ENCODE data around the gene KLHDC8B.

The KLHDC8B gene

DNA sequence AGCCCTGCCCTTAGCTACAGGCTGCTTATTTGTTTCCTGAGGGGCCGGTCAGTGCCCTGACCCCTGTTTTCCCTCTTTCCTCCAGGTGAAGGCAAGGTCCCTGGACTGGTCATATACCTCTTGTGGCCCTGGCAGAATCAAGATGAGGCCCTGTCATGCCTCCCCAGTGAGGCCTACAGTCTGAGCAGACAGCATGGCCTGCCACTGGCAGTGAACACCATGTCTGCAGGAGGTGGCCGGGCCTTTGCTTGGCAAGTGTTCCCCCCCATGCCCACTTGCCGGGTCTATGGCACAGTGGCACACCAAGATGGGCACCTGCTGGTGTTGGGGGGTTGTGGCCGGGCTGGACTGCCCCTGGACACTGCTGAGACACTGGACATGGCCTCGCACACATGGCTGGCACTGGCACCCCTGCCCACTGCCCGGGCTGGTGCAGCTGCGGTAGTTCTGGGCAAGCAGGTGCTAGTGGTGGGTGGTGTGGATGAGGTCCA lies 1.2 kb downstream of the KLHDC8B start:
- DNase-seq (ENCODE audit: low read depth): no peak
- no peak for TF ChIP-seq CTCF (IDR thresholded peaks at IDR 0.05; ENCODE audit: insufficient read depth, low read depth, low read length, missing control alignments)
- H3K4me3 ChIP-seq (ENCODE audit: low read depth, low read length): no peak overlapping the region

DNA sequence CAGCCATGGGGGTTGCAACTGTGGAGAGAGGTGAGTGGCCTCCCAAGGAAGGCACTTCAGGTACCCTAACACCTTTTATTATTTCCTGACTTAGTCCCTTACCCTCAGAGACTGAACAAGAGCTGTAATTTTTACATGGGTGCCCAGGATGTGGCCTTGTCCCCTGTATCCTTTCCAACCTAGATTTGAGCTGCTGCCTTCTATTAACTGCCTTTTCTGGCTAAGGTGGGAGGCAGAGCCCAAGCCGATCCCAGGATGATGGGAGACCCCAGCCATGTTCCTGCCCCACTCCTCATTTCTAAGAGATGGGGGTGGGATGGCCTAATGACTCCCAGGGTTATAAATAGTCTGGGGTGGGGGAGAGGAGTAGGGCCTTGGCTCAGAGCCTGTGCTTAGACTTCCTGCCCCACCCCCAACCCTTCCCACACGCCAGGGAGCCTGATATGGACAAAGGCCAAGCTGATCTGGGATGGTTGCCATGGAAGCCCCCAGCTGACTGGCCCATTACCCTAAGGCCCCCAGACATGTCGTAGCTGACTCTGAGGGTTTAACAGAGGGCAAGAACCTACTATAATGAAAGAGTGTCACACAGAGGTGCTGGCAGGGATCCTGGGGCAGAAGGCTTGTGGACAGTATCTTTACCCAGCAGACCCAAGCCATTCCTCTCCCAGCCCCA lies 1.9 kb downstream of the KLHDC8B start:
- H3K4me3 ChIP-seq (ENCODE audit: low read depth, low read length): no peak overlapping the region
- DNase-seq (ENCODE audit: low read depth): no peak
- TF ChIP-seq CTCF (IDR thresholded peaks at IDR 0.05; ENCODE audit: insufficient read depth, low read depth, low read length, missing control alignments): no peak

DNA sequence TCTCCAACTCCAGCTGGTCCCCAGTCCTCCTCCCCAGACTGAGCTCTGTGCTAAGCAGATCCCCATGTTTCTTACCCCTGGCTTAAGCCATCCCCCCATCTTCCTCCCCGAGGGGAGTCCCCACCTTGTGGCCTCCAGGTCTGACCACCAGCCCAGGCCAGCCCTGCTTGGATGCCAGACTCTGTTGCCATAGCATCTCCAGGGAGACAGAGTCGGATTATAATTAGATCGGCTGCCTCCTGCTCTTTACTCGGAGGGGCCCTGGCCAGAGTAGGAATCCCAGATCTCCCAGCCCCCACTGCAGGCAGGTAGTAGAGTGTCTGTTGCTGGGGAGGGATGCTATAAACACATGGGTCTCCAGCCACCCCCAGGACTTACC lies 2.4 kb downstream of the KLHDC8B start:
- no peak for DNase-seq (ENCODE audit: low read depth)
- no peak overlapping the region for H3K4me3 ChIP-seq (ENCODE audit: low read depth, low read length)
- TF ChIP-seq CTCF (IDR thresholded peaks at IDR 0.05; ENCODE audit: insufficient read depth, low read depth, low read length, missing control alignments): no peak

DNA sequence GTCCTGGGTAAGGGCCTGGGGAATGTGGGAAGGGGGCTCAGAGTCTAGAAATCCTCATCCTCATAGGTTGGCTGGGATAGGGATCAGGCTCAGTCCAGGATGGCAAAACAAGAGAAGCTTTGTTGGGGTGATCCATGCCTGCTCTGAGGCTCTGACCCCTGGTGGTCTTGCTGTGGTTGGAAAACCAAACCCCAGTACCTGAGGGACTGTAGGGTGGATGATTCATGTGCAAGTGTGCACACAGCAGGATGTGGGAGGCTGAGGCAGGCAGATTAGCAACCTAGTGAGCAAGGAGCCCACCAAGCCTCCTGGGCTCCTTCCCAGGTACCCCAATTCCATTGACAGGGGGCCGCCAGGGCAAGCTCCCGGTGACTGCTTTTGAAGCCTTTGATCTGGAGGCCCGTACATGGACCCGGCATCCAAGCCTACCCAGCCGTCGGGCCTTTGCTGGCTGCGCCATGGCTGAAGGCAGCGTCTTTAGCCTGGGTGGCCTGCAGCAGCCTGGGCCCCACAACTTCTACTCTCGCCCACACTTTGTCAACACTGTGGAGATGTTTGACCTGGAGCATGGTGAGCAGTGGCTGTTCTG lies 3.1 kb downstream of the KLHDC8B start:
- no peak for DNase-seq (ENCODE audit: low read depth)
- no peak for TF ChIP-seq CTCF (IDR thresholded peaks at IDR 0.05; ENCODE audit: insufficient read depth, low read depth, low read length, missing control alignments)
- H3K4me3 ChIP-seq (ENCODE audit: low read depth, low read length): no peak overlapping the region

DNA sequence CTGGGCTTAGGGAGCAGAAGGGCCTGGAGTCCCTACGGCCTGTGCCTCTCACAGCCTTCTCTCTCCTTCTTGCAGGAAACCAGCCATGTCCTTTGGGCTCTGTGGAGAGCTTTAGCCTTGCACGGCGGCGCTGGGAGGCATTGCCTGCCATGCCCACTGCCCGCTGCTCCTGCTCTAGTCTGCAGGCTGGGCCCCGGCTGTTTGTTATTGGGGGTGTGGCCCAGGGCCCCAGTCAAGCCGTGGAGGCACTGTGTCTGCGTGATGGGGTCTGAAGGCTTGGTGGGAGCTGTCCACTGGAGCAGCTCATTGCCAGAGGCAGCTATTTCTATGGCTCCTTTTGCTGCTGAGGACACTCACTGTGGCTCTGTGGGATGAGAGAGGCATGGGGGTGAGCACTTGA lies 4.1 kb downstream of the KLHDC8B start:
- TF ChIP-seq CTCF (IDR thresholded peaks at IDR 0.05; ENCODE audit: insufficient read depth, low read depth, low read length, missing control alignments): no peak
- no peak overlapping the region for H3K4me3 ChIP-seq (ENCODE audit: low read depth, low read length)
- no peak for DNase-seq (ENCODE audit: low read depth)

DNA sequence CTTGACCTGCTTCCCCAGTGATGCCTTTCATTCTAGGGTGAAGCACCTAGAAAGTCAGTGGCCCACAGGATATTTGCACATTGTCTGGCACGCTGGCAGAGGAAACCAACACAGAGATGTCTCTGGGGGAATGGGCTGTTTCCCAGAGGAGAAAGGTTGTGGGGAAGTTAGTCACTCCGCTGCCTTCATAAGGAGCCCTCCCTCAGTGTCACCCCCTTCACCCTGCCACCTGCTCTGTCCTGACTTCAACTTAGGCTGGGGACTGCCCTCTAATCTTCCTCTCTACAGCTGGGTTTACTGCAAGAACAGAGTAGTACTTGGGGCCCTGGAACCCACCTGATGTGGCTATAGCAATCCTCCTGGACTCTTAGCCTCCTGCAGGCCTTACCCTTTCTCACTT lies 5.7 kb downstream of the KLHDC8B start:
- no peak for DNase-seq (ENCODE audit: low read depth)
- TF ChIP-seq CTCF (IDR thresholded peaks at IDR 0.05; ENCODE audit: insufficient read depth, low read depth, low read length, missing control alignments): no peak
- no peak overlapping the region for H3K4me3 ChIP-seq (ENCODE audit: low read depth, low read length)

DNA sequence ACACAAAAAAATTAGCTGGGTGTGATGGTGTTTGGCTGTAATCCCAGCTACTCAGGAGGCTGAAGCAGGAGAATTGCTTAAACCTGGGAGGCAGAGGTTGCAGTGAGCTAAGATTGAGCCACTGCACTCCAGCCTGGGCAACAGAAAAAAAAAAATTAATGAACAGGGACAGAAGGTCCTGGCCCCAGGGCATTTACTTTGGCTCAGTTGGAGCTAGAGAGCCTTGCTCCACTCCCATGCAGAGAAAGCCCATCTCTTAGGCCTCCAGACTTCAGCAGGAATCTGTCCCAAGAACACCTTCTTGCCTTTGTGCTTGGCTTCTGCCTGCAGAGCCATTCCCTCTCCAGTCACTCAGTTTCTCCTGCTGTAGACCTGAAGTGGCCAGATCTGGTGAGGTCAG lies 8.7 kb downstream of the KLHDC8B start:
- TF ChIP-seq CTCF (IDR thresholded peaks at IDR 0.05; ENCODE audit: insufficient read depth, low read depth, low read length, missing control alignments): no peak
- no peak for DNase-seq (ENCODE audit: low read depth)
- no peak overlapping the region for H3K4me3 ChIP-seq (ENCODE audit: low read depth, low read length)
